Renal cortical epithelial cell (primary cell): ENCODE data around the gene PTPDC1. TPM values are rescaled to one million over a fixed set of nuclear protein-coding genes. Genes with fewer than 3 reads are reported as not detected.
A peak's percentile ranks its signal among the peaks of the same experiment; 100 is the strongest.

ENCODE experiments used
- DNase-seq: peaks from one replicate; pipeline ENCODE4 v3.0.0-alpha.2; 2011; ENCODE audit warnings: low read depth
- total RNA-seq: library from RNA; depleted of rRNA; stranded (reverse); fragments of >200 nt; gene quantifications from 2 replicates; pipeline ENCODE4 v1.2.3, GENCODE V29; 2014

Gene PTPDC1, protein sequence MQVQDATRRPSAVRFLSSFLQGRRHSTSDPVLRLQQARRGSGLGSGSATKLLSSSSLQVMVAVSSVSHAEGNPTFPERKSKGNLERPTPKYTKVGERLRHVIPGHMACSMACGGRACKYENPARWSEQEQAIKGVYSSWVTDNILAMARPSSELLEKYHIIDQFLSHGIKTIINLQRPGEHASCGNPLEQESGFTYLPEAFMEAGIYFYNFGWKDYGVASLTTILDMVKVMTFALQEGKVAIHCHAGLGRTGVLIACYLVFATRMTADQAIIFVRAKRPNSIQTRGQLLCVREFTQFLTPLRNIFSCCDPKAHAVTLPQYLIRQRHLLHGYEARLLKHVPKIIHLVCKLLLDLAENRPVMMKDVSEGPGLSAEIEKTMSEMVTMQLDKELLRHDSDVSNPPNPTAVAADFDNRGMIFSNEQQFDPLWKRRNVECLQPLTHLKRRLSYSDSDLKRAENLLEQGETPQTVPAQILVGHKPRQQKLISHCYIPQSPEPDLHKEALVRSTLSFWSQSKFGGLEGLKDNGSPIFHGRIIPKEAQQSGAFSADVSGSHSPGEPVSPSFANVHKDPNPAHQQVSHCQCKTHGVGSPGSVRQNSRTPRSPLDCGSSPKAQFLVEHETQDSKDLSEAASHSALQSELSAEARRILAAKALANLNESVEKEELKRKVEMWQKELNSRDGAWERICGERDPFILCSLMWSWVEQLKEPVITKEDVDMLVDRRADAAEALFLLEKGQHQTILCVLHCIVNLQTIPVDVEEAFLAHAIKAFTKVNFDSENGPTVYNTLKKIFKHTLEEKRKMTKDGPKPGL
- total RNA-seq, result 5.6 and 12.5 TPM in 2 replicates

DNA sequence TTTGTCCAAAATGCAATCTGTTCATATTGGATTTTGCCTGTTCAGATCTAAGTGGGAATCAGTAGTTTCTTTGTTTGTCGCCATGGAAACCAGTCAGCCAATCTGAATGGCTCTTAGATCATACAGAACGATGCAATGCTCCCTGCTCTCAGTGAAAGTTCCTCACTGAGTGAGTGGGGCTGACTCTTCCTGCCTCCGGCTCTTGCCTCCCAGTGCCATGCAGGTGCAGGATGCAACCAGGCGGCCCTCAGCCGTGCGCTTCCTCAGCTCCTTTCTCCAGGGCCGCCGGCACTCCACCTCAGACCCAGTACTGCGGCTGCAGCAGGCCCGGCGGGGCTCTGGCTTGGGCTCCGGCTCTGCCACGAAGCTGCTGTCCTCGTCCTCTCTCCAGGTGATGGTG is at the start of gene PTPDC1:
Gene PTPDC1 (plus strand): TSS at position 151 of the 400 bp plus-strand sequence. CDS start 67 bp downstream, at position 218.
- DNase-seq, result peak; percentile 53

DNA sequence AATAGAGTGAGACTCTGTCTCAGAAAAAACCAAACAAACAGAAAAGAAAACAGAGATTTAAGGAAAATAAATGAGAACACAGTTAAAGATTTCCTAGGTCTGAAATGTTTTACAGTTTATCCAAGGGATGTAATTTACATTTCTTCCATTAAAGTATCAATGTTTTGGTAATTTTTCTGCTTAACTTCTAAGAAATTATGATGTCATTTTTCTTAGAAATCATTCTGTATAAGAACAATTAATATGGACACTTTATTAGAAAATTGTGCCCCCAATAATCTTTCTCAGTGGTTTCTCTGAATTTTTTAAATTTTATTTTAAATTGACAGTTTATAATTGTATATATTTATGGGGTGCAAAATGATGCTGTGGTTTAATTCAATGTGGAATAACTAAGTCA is 49.8 kb upstream of the PTPDC1 start:
- DNase-seq, result no peak

DNA sequence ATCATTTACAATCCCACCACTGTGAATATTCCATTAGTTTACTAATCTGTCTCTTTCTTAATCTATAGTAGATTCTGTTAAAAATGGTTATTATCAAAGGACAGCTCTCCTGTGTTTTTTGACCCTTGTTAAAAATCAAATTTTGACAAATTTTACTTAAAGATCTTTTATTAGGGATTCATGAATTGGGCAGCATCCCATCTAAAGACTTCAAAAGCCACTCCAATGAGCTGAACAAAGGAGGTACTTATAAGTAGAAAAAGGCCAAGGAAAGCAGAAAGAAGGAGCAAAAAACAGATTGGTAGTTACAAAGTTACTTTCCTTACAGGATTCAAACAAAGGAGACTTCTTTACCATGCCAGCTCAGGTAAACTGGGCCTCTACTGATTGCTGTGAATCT is 44.5 kb upstream of the PTPDC1 start:
- DNase-seq, result no peak

DNA sequence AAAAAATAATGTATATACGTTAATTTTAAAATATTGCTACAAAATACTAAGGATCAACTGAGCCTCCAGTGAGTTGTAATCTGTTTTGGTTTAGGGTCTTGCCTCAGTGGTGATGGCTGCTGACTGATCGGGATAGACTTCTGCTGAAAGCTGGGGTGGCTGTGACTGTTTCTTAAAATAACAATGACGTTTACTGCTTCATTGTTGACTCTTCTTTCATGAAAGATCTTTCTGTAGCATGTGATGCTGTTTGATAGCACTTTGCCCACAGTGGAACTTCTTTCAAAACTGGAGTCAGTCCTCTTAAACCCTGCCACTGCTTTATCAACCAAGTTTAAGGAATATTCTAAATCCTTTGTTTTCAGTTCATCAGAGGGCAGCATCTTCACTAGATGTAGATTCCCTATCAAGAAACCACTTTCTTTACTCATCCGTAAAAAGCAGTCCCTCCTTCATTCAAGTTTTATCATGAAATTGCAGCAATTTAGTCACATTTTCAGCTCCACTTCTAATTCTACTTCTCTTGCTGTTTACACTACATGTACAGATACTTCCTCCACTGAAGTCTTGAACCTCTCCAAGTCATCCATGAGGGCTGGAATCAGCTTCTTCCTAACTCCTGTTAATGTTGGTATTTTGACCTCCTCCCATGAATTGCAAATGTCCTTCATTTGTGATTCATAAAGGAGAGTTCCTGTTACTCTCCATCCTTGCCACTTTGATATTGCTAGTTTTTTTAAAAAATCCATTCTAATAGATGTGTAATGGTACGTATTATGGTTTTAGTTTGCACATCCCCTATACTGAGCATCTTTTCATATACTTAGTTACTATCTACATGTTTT is 41.5 kb upstream of the PTPDC1 start:
- no peak for DNase-seq

DNA sequence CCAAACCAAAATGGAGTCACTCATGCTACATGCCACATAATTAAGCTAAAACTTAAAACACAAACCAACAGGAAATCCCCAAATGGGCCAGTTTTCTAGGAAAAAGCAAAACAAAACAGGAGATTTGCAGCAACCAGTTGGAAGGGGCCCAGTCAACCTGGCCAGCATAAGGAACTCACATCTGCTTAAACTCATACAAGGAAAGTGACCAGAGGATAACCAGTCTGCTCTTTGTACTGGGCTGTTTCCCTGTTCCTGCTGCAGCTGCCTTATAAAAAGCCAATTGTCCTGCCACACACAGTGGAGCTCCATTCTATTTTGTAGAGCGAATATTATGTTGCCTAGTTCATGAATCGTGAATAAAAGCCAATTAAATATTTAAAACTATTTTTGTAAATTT is 29.5 kb upstream of the PTPDC1 start:
- no peak for DNase-seq

DNA sequence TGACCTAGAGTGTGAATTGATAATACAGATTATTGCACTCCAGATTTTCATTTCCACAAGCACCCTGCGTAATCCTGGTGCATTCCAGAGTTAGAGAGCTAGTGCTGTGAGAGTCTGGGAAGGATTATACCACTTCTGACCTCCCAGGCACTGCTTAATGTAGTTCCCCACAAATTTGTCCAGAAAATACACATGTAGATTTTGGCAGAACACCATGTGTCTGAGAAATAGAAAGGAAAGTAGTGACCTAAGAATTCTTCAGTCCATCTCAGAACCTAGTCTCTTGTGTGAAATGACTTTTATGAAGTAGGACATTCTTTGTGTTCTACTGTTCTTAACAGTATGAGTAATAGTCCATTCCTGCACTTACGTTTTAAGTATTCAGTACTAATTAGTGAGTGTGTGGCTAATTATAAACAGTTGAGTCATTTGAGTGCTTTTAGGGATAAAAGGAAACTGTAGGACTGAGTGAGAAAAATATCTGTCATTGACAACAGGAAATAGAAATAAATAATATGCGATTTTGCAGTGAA is 27.8 kb upstream of the PTPDC1 start:
- peak; percentile 98 for DNase-seq

DNA sequence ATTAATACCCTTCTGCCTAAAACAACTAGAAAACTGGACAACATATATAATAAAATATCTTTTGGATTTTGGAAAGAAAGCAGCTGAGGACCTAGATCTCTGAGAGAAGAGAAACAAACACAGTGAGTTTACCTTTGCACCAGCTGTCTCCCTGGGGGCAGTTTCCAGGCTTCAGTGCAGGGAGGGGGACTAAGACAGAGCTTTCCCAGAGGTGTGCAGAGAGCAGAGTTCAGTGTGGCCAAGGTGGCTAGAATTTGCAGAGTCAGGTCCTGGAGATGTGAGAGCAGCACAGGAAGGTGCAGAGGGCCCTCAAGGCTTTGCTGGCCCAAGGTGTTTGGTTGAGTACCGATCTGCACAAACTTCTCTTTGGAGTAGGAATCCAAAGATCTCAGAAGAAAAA is 26.3 kb upstream of the PTPDC1 start:
- DNase-seq, result no peak

DNA sequence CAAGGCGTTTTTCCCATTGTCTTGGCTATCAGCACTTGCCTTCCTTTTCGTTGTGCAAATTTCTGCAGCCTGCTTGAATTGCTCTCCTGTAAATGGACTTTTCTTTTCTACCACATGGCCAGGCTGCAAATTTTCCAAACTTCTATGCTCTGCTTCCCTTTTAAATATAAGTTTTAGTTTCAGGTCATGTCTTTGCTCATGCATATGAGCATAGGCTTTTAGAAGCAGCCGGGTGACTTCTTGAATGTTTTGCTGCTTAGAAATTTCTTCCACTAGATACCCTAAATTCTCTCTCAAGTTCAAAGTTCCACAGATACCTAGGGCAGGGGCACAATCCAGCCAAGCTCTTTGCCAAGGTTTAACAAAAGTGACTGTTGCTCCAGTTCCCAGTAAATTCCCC is 22.4 kb upstream of the PTPDC1 start:
- DNase-seq, result no peak

DNA sequence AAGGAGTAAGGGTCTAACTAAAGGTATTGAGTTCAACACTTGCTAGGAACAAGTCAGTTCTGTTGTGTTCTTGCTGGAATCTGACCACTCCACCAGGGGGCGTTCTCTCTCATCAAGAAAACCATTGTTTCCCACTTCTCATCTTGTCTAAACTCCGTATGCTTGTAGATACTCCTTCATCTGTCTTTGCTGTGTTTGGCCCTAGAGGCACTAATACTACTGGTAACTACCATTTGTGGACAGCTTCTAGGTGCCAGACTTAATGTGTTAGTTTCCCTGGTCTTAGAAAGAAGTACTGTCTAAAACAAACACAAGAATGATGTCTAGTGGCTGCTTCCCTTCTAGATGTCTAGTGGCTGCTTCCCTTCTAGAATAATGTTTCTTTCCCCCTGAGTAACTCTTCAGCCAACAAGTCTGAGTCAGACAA is 18.7 kb upstream of the PTPDC1 start:
- DNase-seq, result peak; percentile 88

DNA sequence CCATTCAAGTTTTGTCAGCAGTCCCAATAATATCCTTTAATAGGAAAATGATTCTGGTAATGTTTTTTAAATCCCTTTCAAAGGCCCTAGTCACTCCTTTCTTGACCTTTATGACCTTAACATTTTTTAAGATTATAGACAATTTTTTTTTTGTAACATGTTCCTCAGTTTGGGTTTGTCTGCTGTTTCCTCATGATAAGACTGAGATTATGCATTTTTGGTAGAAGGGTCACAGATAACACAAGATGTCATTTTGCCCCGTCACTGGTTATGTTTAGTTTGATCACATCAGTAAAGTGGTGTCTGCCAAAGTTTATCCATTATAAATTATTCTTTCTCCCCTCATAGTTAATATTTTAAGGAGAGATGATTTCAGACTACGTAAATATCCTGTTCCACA is 16.0 kb upstream of the PTPDC1 start:
- DNase-seq, result no peak

DNA sequence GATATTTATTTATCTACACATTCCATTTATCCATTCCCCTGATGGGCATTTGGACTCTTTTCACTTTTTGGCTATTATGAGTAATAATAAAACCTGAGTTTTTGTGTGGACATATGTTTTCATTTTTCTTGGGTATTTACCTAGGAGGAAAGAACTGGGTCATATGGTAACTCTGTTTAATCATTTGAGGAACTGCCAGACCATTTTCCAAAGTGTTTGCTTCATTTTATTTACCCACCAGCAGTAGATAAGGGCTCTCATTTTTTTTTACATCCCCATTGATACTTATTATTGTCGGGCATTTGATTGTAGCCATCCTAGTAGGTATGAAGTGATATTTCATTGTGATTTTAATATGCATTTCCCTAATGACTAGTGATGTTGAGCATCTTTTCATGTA is 7.7 kb upstream of the PTPDC1 start:
- no peak for DNase-seq

DNA sequence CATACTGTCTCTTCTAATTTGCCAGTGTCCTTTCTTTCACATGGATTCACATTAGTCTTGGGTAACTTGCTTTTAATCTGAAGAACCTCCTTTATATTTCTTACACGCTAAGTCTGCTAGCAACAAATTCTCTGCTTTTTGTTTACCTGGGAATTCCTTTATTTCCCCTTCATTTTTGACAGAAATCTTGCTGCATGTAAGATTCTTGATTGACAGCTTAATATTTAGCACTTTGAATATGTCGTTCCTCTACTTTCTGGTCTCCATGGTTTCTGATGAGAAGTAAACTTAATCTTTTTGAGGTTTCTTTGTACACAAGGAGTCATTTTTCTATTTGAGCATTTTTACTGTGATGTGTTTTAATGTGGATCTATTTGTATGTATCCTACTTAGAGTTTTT is 6.2 kb upstream of the PTPDC1 start:
- no peak for DNase-seq

DNA sequence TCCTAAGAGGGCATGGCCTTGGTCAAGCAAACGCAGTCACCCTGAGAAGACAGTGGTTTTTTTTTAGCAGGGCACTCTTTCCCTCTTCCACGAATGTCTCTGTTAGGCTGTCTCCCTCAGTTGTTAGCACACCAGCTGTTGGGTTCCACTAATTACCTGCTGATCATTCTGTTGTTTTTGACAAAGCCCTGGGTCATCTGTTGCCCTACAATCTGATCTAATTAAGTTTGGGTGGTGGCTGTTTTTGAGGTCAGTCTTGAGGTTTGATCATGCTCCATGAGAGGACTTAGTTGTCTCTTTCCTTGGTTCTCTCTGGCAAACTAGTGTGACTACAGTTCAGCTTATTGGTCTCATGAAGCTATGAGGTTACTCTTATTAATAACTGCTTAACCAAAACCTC is 5.0 kb upstream of the PTPDC1 start:
- no peak for DNase-seq

DNA sequence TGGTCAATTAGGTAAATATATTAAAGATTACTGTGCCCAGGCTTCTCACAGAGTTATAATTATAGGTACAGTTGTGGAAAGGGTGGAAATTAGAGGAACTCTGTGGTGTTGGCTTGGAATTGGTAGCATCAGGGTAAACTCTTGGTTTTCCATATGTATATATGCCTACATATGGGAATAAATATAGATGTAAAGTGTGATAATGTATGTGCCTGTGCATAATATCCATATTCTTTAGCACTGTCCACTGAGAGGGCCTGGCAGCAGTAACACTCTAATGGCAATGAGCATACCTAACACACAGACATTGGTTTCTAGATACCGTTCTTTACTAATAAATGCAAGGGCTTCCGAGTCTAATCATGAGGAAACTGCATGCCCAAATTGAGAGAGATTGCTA is 4.0 kb upstream of the PTPDC1 start:
- no peak for DNase-seq

DNA sequence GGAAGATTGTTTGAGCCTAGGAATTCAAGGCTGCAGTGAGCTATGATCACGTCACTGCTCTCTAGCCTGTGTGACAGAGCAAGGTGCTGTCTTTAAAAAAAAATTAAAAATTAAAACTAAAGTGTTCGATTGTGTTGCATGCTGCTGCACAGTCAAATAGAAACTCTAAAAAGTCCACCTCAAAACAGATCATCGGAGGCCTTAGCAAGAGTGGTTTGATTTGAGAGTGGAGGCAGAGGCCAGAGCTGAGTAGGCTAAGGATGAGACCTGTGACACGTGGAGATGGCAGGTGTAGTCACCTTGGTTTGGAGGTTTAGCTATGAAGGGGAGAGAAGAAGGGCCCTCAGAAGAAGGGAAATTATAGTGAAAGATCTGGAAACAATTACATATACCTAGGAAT is 2.8 kb upstream of the PTPDC1 start:
- DNase-seq, result no peak

DNA sequence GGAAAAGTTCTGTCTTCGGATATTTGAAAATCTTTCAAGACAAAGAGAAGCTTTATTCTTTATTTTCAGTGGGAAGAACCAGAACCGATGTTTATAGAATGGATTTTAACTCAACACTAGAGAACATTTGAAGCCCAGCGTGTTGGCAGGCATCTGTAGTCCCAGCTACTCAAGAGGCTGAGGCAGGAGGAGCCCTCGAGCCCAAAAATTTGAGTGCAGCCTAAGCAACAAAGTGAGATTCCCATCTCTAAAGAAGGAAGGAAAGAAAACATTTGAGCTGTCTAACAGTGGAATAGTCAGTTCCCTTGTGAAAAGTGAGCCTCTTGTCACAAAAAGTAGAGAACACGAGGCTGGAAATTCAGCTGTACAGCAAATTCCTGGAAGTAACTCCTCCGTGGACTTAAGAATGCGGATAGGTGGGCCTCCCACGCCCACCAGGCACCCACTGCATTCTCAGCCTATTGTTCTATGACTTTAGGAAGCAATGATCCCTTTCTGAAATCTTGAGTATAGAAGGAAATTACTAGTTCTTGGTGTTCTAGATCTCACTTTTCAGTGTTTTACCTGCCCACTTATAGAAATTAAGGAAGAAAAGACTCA is 2.3 kb upstream of the PTPDC1 start:
- DNase-seq, result peak; percentile 29

DNA sequence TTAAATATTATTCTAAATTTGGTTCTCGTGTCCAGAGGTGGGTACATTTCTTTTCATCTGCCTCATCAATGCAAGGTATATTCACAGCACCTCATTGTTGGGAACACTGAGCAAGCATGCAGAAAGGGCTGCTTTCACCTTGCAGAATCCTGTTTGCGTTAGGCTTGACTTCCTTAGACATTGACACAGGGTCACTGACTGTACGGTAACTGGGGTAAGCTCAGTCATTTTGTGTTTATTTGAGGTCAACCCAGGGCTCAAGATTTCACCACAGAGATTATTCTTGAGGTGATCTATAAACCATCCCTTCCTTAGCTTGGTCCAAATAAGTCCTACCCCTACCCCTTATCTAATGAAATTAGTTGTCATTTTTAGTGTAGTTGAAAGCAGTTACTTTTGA is 1.7 kb upstream of the PTPDC1 start:
- peak; percentile 45 for DNase-seq

DNA sequence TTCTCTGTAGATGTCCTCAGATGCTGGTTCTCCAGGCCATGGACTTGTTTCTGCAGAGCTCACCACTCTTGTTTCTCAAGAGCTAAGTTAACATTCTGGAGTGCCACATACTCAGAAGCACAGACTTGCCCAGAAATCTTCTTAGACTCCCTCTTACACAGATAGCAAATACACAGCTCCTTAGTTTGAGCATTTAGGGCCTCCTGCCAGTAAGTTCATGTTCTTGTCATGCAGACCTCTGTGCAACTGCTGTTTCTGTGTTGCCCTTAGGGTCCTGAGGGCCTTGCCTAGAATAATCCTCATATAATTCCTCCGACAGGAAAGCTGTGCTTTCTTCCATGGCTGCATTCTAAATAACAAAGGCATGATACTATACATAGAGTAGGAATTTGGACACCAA is 1.3 kb upstream of the PTPDC1 start:
- DNase-seq, result peak; percentile 2

DNA sequence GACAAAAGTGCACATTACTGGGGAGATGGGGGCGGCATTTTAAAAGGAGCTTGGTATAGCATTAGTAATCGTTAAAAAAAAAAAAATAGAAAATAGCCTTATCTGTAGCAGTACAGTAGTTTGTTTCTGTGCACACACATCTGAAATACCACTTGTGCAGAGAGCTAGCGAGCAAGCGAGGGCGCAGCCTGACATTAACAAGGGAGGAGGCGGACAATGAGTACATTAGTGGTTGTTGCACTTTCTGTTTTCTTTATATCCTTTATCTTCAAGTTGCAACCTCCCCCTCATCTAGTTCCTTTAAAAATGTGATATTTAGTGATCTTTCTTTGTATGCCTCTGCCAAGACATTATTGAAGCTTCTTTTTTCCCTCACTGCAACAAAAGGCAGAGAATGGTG is 880 bp upstream of the PTPDC1 start:
- DNase-seq, result no peak

DNA sequence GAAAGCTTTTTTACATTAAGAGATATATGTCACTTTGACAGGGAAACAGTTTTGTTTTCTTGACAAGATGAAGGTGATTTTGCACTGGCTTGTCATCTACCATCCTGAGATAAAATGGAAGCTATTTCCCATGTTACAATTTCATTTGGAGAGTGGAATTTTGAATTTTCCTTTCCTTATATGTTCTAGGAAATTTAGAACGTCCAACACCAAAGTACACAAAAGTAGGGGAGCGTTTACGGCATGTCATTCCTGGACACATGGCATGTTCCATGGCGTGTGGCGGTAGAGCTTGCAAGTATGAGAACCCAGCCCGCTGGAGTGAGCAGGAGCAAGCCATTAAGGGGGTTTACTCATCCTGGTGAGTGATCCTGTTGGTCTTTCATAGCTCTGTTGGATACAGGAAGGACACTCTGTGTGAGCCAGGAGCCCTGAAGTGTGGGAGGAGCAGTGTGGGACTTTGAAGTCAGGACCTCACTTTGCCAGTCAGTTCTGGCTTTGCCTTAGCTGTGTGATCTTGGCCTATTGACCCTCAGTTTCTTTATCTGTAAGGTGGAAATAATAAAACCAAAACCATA is 887 bp downstream of the PTPDC1 start:
- DNase-seq, result peak; percentile 46
